ENCODE measurements around the gene GABARAPL1.

Gene GABARAPL1

GRCh38 chr12:10212739-10213131 lies at the start of gene GABARAPL1 (continued):
- 0 out of 2 replicates have a peak, but pooled peaks have one; percentile 1 for TF ChIP-seq FEZF1 (tag by site-specific recombination; IDR thresholded peaks at IDR 0.05)

GRCh38 chr12:10163084-10163483 lies 49.6 kb upstream of the GABARAPL1 start:
- POLR2A ChIA-PET = interaction anchor here (1.0 kb wide), 1 partner anchor 49 kb away, joined by 3 read pairs; the partner anchor contains the start of gene GABARAPL1
- Histone ChIP-seq H3K27ac (ENCODE audit: extremely low read depth, low read depth, low read length) (no peak overlapping the region), H3K4me3 (ENCODE audit: low read depth, low read length) (no peak overlapping the region), H3K9me3 (ENCODE audit: control insufficient read depth, insufficient read depth, low read depth, low read length) (no peaks in the 10 kb centered on the region), H3K4me1 (ENCODE audit: control insufficient read depth, insufficient read depth, low read length) (no peaks in the 10 kb centered on the region), H3K36me3 (ENCODE audit: control insufficient read depth in 2 of 2, insufficient read depth in 1 of 2, low read length in 2 of 2) (no peaks in the 10 kb centered on the region)
- CTCF ChIA-PET = interaction anchor here (0.7 to 1.5 kb wide), 3 partner anchors 8 to 665 kb away, joined by 3 to 9 read pairs (median 5); no protein-coding TSS in a partner anchor
- no peak for TF ChIP-seq ZBTB20 (tag by site-specific recombination; IDR thresholded peaks at IDR 0.05)
- TF ChIP-seq ZNF830 (tag by site-specific recombination; IDR thresholded peaks at IDR 0.05; ENCODE audit: low read depth) = no peak
- TF ChIP-seq SCRT1 (tag by site-specific recombination; IDR thresholded peaks at IDR 0.05; ENCODE audit: borderline replicate concordance) = no peak
- no peak for TF ChIP-seq ZNF2 (tag by site-specific recombination; IDR thresholded peaks at IDR 0.05)
- no peak for TF ChIP-seq ZNF239 (tag by site-specific recombination; IDR thresholded peaks at IDR 0.05)

GRCh38 chr12:10165421-10165820 lies 47.3 kb upstream of the GABARAPL1 start:
- no peaks in the 10 kb centered on the region for H3K36me3 ChIP-seq (ENCODE audit: control insufficient read depth in 2 of 2, insufficient read depth in 1 of 2, low read length in 2 of 2)
- H3K9me3 ChIP-seq (ENCODE audit: control insufficient read depth, insufficient read depth, low read depth, low read length) = no peaks in the 10 kb centered on the region
- H3K4me1 ChIP-seq (ENCODE audit: control insufficient read depth, insufficient read depth, low read length) = no peaks in the 10 kb centered on the region
- no peak overlapping the region for H3K4me3 ChIP-seq (ENCODE audit: low read depth, low read length)
- POLR2A ChIA-PET = no interaction called here
- CTCF ChIA-PET = no interaction called here
- no peak for TF ChIP-seq ZNF488 (tag by site-specific recombination; IDR thresholded peaks at IDR 0.05)
- no peak for TF ChIP-seq ZNF366 (tag by site-specific recombination; conservative IDR thresholded peaks at IDR 0.05)
- TF ChIP-seq IKZF3 (tag by site-specific recombination; IDR thresholded peaks at IDR 0.05) = no peak
- TF ChIP-seq HOXA7 (CRISPR knock-in tag; IDR thresholded peaks at IDR 0.05; ENCODE audit: borderline replicate concordance) = no peak
- TF ChIP-seq ZNF354C (tag by site-specific recombination; IDR thresholded peaks at IDR 0.05; ENCODE audit: borderline replicate concordance, low read depth) = no peak
- no peak for TF ChIP-seq ZNF600 (tag by site-specific recombination; IDR thresholded peaks at IDR 0.05)
- no peak for TF ChIP-seq ZSCAN16 (tag by site-specific recombination; IDR thresholded peaks at IDR 0.05)
- no peak for TF ChIP-seq KLF17 (tag by site-specific recombination; IDR thresholded peaks at IDR 0.05)
- TF ChIP-seq ZNF221 (tag by site-specific recombination; IDR thresholded peaks at IDR 0.05; ENCODE audit: borderline replicate concordance) = no peak
- TF ChIP-seq ZNF701 (tag by site-specific recombination; IDR thresholded peaks at IDR 0.05) = no peak
- no peak for TF ChIP-seq ZFP69B (tag by site-specific recombination; IDR thresholded peaks at IDR 0.05)
- TF ChIP-seq ZNF660 (tag by site-specific recombination; IDR thresholded peaks at IDR 0.05) = no peak
- no peak for TF ChIP-seq ZNF426 (tag by site-specific recombination; IDR thresholded peaks at IDR 0.05)
- TF ChIP-seq ZNF324 (tag by site-specific recombination; IDR thresholded peaks at IDR 0.05) = no peak
- no peak overlapping the region for H3K27ac ChIP-seq (ENCODE audit: extremely low read depth, low read depth, low read length)

- POLR2A ChIA-PET = interaction anchor here (0.6 kb wide), 1 partner anchor 22 kb away, joined by 4 read pairs; no protein-coding TSS in a partner anchor
- CTCF ChIA-PET = interaction anchor here (0.7 to 0.9 kb wide), 2 partner anchors 15 to 33 kb away, joined by 3 to 5 read pairs; no protein-coding TSS in a partner anchor
- Histone ChIP-seq H3K4me3 (ENCODE audit: low read depth, low read length) (no peak overlapping the region), H3K9me3 (ENCODE audit: control insufficient read depth, insufficient read depth, low read depth, low read length) (no peaks in the 10 kb centered on the region), H3K36me3 (ENCODE audit: control insufficient read depth in 2 of 2, insufficient read depth in 1 of 2, low read length in 2 of 2) (no peaks in the 10 kb centered on the region), H3K4me1 (ENCODE audit: control insufficient read depth, insufficient read depth, low read length) (no peaks in the 10 kb centered on the region), H3K27ac (ENCODE audit: extremely low read depth, low read depth, low read length) (no peak overlapping the region)
- TF ChIP-seq GFI1B (tag by site-specific recombination; IDR thresholded peaks at IDR 0.05) = no peak
- no peak for TF ChIP-seq MEIS1 (CRISPR knock-in tag; IDR thresholded peaks at IDR 0.05; ENCODE audit: borderline replicate concordance)
- TF ChIP-seq ZNF311 (tag by site-specific recombination; IDR thresholded peaks at IDR 0.05; ENCODE audit: borderline replicate concordance) = no peak
- TF ChIP-seq ZFP41 (tag by site-specific recombination; IDR thresholded peaks at IDR 0.05; ENCODE audit: borderline replicate concordance) = no peak
- no peak for TF ChIP-seq ZSCAN4 (tag by site-specific recombination; IDR thresholded peaks at IDR 0.05)
- TF ChIP-seq ZNF140 (tag by site-specific recombination; IDR thresholded peaks at IDR 0.05) = no peak
- TF ChIP-seq ZNF654 (tag by site-specific recombination; IDR thresholded peaks at IDR 0.05; ENCODE audit: low read depth) = no peak
- no peak for TF ChIP-seq ZNF776 (tag by site-specific recombination; IDR thresholded peaks at IDR 0.05; ENCODE audit: borderline replicate concordance)
- no peak for TF ChIP-seq ZNF639 (tag by site-specific recombination; IDR thresholded peaks at IDR 0.05)
These were observed 45.1 kb upstream of the GABARAPL1 start for GRCh38 chr12:10167599-10167998.

All from HEK293 (cell line).